Activated CD4-positive, alpha-beta T cell treated with anti-CD3 and anti-CD28 coated beads, Interleukin-10, Interleukin-2, amounts not matched to agents 100 ng/mL and 50 ng/mL, durations not matched to agents 16 hours and 8 hours (primary cell): ENCODE measurements around the gene PCMT1.
"Not testable (repeated sequence)": the region's sequence is repeated elsewhere in the genome, so short reads cannot be mapped to it uniquely, and the experiment has no call there.

ENCODE experiments used
- DNase-seq: peaks from one replicate; pipeline ENCODE4 v3.0.0-alpha.2; 2020

Gene PCMT1

DNA sequence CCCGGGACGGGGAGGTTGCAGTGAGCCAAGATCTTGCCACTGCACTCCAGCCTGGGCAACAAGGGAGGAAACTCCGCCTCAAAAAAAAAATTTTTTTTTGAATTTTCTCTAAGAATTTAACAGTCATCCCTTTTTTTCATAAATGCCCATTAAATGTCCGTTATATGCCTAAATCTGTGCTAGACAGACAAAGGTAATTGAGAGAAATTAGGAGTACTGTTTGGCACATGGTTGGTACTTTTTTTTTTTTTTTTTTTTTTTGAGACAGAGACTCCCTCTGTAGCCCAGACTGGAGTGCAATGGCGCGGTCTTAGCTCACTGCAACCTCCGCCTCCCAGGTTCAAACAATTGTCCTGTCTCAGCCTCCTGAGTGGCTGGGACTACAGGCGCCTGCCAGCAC, 1.7 kb downstream of the PCMT1 start:
- DNase-seq = no peak

DNA sequence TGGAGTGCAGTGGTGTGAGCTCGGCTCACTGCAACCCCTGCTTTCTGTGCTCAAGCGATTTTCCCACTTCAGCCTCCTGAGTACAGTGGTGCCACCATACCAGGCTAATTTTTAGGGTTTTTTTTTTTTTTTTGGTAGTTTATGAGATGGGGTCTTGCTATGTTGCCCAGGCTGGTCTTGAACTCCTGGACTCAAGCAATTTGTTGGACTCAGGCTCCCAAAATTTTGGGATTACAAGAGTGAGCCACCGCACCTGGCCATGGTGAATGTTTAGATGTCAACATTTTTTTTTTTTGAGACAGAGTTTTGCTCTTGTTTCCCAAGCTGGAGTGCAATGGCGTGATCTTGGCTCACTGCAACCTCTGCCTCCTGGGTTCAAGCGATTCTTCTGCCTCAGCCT, 2.4 kb downstream of the PCMT1 start:
- DNase-seq = not testable (repeated sequence)

DNA sequence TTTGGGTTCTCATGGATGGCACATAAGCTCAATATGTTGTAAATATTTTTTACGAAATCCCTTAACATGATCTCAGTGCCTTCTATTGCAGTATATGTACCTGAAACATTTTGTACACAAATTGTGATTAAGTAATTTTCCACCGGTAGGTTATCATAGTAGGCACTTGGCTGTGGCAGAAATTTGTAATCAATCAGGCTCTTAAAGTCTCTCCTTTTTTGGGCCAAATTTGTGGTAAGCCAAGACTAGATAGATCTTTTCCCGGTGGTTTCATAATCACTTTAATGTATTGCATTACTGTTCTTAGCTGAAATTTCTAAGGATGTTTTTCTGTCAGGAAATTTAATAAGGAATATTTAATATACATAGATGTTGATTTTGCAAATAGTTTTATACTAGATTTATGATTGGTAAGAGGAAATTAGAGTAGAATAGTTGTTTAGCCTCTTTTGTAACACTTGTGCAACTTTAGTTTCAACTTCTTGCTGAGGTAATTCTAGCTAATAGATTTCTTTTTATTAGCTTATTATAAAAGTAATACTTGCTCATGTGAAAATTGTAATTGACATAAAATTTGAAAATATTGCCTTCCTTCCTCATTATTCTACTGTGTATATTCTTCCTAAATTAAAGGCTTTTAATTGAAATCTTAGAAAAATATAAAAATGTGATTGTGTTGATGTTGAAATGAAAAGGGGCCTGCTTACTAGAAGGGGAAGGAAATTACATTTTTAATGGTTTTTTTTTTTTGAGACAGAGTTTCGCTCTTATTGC, 3.2 kb downstream of the PCMT1 start:
- DNase-seq = no peak

DNA sequence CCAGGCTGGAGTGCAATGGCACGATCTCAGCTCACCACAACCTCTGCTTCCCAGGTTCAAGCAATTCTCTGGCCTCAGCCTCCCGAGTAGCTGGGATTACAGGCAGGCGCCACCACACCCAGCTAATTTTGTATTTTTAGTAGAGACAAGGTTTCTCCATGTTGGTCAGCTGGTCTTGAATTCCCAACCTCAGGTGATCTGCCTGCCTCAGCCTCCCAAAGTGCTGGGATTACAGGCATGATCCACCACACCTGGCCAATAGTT, 3.8 kb downstream of the PCMT1 start:
- not testable (repeated sequence) for DNase-seq

DNA sequence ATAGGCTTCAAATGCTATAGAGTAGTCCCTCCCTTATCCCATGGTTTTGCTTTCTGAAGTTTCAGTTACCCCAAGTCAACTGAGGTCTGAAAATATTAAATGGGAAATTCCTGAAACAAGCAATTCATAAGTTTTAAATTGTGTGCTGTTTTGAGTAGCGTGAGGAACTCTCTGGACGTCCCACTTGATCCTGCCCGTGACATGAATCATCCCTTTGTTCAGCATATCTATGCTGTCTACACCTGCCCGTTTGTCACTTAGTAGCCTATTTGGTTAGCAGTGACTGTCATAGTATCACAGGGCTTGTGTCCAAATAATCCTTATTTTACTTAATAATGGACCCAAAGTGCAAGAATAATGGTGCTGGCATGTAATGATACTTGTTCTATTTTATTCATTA, 5.0 kb downstream of the PCMT1 start:
- DNase-seq = no peak

DNA sequence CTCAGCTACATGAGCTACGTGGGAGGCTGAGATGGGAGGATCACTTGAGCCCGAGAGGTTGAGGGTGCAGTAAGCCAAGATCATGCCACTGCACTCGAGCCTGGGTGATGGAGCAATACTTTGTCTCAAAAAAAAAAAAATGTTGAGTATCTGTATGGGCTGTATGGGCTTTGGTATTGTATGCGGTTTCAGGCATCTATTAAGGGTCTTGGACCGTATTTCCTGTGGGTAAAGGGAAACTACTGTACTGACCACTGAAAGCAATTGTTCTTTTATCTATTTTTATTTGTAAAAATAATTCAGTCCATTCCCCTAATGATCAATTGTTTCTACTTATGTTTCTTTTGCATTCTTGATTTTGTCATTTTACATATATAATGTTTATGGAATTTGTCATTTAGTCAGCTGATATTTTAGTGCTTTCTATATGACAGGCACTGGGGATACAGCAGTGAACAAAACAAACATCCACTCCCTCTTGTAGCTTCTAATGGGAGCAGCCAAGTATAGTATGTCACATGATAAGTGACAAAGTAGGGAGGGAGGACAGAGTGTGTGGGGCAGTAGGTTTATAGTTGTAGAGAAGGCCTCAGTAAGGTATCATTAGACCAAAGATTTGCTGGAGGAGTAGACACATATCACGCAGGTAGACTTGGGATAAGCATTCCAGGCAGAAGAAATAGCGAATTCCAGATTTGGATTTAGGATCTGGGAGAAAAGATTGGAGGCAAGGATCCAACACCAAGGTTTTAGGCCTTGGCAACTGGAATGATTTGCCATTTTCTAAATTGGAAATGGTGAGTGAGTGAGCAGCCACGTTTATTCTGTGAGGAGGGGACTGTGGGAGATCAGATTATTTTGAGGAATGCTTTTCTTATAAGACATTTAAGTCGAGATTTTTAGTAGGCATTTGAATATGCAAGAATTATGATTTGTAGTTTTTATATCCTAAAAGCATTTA, 6.0 kb downstream of the PCMT1 start:
- no peak for DNase-seq

DNA sequence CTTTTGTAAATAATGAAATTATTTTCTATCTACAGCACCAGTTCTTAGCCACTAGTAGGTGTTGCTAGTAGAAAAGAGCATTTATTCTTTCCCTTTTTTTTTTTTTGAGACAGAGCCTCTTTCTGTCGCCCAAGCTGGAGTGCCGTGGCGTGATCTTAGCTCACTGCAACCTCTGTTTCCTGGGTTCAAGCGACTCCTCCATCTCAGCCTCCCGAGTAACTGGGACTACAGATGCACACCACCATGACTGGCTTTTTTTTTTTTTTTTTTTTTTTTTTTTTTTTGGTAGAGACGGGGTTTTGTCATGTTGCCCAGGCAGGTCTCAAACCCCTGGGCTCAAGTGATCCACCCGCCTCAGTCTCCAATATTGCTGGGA, 6.7 kb downstream of the PCMT1 start:
- DNase-seq = no peak

DNA sequence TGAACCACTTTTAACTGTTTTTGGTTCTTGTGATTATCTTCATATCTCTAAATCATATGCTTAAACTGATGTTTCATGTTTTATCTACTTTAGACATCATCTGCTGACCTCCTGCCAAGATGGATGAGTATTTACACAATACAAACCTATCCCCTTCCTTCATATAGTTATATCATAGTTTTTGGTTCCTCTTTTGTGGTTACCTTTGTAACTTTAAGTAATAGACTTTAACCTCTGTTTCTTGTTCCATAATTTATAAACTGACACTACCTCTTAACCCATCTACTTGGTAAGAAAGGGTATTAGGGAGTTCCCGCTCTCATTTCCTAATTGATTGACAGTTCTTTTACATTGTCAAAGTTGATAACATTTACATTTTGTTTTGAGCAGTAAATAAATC, 11.9 kb downstream of the PCMT1 start:
- no peak for DNase-seq

DNA sequence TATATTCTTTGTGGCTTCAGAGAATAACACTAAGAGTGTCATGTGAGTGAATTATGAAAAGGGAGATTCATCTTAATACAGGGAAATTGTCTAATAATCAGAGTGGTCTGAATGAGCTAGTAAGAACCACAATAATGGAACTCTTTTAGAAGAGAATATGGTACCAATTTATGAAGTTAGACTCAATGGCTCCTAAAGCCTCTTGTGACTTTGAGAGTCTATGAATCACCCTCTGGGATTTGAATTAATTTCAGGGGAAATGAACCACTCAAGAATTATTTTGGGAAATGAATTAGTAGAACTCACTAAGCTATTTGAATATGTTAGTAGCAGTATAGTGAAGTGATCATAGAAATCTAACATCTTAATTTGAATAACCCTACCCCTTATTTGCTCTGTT, 14.3 kb downstream of the PCMT1 start:
- DNase-seq = no peak

DNA sequence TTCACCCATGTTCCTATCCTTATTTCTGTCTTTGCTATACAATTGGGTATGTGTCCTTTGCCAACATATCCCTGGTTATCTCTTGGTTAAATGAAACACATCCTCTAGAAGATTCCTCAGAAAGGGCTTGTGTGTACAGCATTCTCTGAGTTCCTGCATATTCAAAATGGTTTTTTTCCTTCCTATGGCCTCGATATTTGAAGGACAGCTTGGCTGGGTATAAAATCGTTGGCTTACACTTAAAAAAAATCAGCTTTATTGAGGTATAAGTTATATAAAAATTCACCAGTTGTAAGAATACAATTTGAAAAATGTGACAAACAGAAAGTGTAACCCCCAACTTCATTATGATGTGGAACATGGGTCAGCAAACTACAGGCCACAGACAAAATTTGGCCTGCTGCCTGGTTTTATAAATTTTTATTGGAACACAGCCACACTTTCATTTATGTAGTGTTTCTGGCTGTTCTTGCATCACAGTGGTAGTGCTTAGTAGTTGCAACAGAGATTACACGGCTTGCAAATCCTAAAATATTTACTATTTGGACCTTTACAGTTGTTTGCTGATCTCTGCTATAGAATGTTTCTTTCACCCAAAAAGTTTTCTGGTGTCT, 16.7 kb downstream of the PCMT1 start:
- no peak for DNase-seq

DNA sequence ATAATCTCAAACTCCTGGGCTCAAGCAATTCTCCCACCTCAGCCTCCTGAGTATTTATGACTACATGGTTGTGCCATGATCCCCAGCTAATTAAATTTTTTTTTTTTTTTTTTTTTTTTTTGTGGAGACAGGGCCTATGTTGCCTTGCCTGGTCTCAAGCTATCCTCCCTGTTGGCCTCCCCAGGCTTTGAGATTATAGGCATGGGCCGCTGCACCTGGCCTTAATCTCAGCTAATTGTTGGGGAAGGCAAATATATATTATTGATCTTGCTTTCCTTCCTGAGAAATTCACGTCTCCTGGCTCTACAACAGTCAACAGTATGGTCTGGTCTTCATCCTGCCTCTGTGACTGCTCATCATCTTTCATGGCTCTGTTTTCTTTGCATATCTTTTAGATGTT, 20.1 kb downstream of the PCMT1 start:
- no peak for DNase-seq

DNA sequence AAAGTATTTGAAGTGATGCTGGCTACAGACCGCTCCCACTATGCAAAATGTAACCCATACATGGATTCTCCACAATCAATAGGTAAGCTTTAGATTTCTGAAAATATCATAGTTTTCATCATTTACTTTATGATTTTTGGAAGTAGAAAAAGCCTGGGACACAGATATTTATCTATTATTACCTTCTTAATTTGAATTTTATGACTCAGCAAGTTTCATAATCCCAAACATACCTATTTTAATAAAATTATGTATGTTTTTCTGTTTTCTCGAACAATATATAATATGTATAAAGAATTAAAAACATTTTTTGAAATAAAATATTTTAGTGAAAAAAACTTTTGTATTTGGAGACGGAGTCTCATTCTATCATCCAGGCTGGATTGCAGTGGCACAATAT, 21.6 kb downstream of the PCMT1 start:
- no peak for DNase-seq

DNA sequence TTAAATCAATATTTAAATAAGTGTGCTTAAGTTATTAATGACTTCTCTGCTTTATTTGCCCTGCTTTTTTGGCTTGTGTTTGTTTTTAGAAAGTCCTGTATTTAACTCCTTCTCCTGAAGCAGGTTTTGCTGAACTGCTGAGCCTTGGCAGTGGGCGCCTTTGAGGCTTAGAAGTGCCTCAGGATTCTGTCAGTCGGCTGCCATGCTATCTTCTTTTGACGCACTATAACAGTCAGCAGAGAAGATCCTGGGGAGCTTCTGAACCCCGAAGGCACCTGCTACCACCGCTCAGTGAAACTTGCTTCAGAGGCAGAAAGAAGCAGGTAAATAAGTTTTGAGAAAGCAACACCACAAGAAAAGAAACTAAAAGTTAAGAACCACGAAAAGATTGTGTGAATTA, 22.4 kb downstream of the PCMT1 start:
- no peak for DNase-seq

DNA sequence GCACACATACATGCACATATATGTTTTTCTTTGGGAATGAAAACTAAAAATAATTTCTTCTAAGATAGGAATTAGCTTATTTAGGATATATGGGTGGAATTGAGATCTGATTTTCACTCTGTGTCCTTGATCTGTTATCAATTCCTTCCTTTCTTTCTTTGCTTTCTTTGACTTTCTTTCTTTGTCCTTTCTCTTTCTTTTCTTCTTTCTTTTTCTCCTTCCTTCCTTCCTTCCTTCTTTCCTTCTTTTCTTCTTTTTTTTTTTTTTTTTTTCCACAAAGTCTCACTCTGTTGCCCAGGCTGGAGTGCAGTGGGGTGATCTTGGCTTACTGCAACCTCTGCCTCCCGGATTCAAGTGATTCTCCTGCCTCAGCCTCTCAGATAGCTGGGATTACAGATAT, 28.1 kb downstream of the PCMT1 start:
- DNase-seq = no peak

DNA sequence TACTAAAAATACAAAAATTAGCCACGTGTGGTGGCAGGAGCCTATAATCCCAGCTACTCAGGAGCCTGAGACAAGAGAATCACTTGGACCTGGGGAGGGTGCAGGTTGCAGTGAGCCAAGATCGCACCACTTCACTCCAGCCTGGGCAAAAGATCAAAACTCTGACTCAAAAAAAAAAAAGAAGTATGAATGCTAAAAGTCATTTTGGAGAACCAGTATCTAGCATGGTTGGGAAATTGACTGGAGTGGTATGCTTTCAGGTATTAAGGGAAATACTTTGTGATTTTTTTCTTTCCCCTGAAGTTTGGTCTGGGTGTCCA, 30.1 kb downstream of the PCMT1 start:
- no peak for DNase-seq

DNA sequence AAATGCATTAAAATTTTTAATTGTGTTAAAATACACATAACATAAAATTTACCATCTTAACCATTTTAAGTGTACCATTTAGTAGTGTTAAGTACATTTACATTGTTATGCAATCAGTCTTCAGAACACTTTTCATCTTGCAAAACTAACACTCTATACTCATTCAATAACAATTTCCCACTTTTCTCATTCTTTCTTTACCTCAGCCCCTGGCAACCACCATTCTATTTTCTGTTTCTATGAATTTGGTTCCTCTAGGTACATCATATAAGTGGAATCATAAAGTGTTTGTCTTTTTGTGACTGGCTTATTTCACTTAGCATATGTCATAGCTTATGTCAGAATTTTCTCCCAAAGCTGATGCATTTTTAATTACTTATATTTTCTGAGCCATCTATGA, 32.2 kb downstream of the PCMT1 start:
- DNase-seq = no peak

DNA sequence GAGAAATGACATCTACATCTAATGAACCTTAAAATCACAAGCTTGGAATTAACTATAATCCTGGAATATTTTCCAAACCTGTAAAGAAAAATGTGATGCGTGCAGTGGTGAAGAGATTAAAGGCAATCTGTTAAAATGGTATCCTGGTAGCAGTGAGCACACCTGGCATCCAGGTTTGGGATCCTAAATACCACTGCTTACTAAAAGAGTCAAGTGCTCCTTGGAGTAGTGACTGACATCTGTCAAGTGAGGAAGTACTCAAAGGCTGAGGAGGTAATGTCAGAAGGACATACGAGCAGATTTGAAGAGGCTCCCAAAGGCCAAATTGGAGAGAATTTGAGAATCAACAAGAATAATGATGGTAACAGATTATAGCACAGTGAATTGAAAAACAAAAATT, 32.8 kb downstream of the PCMT1 start:
- DNase-seq = no peak

DNA sequence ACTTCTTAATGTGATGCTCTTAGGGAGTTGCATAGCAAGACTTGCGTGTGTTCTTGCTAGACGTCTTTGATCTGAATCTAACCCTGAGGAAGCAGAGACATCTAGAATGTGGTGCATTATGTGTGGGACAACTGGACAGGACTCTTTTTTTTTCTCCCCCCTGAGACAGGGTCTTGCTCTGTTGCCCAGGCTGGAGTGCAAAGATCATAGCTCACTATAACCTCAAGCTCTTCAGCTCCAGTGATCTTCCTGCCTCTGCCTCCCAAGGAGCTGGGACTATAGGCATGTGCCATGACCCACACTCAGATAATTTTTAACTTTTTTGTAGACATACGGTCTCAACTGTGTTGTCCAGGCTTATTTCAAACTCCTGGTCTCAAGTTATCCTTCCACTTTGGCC, 34.0 kb downstream of the PCMT1 start:
- no peak for DNase-seq

DNA sequence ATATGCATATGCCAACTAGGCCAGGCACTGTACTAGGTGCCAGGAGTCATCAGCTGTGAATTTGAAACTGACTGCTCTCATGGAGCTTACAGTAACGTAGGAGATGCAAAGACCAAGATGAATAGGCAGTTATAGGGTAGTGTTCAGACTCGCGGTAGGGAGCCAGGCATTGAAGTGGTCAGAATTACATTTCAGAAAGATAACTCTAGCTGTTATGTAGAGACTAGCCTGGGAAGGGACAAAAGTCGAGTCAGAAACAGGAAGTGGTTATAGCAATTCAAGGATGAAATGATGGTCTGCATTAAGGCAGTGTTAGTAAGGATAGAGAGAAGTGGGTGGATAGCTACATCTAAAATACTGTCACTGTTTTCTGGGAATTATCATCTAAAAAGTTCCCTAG, 56.6 kb downstream of the PCMT1 start:
- peak; percentile 17 for DNase-seq

DNA sequence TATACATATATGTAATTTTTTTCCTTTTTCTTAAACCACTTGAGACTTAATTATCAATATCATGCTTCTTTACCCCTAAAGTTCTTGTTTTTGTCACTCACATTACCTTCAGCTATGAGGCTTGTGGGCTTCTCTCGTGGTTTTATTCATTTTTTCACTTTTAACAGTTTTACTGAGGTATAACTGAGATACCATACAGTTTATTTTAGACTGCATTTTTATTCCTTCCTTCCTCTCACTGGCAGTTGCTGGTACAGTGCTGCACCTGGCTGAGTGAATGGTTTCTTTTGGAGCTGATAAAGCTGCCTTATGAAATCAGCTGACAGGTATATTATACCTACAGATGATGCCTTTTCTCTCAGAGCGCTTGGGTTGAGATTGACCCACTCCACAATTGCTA, 60.3 kb downstream of the PCMT1 start:
- no peak for DNase-seq

DNA sequence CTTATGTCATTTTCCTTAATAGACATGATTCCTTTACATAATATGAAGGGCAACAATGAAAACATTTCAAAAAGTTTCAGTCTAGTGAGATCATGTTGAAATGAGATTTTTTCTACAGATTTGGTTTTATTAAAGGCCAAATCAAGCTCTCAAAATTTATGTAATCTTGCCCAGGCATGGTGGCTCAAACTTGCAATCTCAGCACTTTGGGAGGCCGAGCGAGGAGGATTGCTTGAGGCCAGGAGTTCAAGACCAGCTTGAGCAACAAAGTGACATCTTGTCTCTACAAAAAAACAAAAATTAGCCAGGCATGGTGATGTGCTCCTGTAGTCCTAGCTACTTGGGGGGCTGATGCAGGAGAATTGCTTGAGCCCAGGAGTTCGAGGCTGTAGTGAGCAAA, 63.8 kb downstream of the PCMT1 start:
- DNase-seq = no peak

DNA sequence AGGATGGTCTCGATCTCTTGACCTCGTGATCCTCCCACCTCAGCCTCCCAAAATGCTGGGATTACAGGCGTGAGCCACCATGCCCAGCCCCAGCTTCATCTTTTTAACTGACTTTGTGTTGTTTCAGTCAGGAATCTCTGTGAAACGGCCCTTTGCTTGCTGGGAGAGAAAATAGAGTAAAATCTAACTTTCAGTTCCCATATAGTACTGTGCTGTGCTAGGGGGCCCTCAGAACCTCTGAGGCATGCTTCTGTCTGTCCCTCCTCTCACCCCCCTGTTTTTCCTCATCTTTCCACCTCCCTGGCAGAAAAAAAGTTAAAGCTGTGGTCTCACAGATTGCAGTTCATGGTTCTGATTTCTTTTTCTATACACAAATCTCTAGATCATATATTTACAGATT, 66.2 kb downstream of the PCMT1 start:
- DNase-seq = no peak

DNA sequence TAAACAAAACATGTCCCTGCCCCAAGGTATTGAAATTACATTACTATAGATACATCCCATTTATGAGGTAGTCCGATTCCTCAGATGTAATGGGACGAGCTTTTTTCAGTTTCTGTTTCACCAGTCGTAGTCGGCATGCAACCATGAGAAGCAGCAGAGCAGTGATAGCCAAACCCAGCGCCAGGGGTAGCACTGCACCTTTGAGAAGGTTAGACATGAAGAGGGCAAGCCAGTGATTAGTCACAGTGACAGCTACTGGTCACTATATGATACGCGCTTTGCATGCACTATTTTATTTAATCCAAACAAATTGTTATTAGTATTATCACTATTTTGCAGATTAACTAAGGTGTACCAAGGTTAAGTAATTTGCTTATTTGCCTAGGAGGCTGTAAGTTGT, 71.0 kb downstream of the PCMT1 start:
- DNase-seq = no peak

DNA sequence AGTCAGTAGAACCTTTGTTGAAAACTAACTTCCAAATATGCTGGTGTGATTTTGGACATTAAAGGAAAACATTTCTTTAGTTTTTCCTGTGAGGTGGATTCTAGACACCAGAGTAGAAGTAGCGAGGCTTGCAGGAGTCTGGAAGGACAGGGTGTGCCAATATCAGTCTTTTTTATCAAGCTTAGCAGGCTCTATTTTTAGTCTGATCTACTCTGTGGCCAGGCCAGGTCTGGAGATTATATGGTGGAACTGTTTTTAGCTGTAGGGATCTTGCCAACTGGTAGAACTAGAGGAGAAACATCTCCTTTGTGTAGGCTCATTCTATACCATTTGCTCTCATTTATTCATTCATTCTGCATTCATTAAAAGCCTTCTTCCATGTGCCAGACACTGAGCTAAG, 72.0 kb downstream of the PCMT1 start:
- DNase-seq = no peak
